ENCODE results near the gene JCHAIN. TPM values are rescaled to one million over a fixed set of nuclear protein-coding genes. Genes with fewer than 3 reads are reported as not detected.

Gene JCHAIN
- total and polyA plus RNA-seq, 2 of the 8 experiments (the other 6 are each of a cell fraction or from before 2014, with no cell fraction given), result not detected

- H3K4me2 ChIP-seq (ENCODE audit: insufficient read depth in 1 of 2, low read depth in 2 of 2, low read length in 2 of 2), result no peak overlapping the region
- H2BK12ac ChIP-seq (ENCODE audit: low read depth, low read length), result no peak overlapping the region
- no peak overlapping the region for H3K9ac ChIP-seq (replicated peaks in 1 of 4; ENCODE audit: extremely low read depth in 1 of 4, low read depth in 3 of 4, low read length in 3 of 4)
- H3K4me3 ChIP-seq (ENCODE audit: extremely low read depth in 1 of 4, insufficient read depth in 2 of 4, low read depth in 3 of 4, low read length in 4 of 4), result no peak overlapping the region
- H3K27ac ChIP-seq (ENCODE audit: low read depth, low read length), result no peak overlapping the region
- FAIRE-seq (no peak), DNase-seq (ENCODE audit: low read depth in 1 of 2, low spot score in 2 of 2) (no peak)
- no peaks in the 10 kb centered on the region for H4K20me1 ChIP-seq (replicated peaks in 1 of 2; ENCODE audit: control insufficient read depth in 1 of 2, insufficient read depth in 2 of 2, low read length in 2 of 2)
- no peaks in the 10 kb centered on the region for H3K27me3 ChIP-seq (replicated peaks in 1 of 4; ENCODE audit: control insufficient read depth in 3 of 4, extremely low read depth in 1 of 4, insufficient read depth in 3 of 4, low read length in 3 of 4)
- H4K5ac ChIP-seq (ENCODE audit: insufficient read length, low read depth, low read length), result no peak overlapping the region
- H4K91ac ChIP-seq (replicated peaks; ENCODE audit: insufficient read length, low read length), result no peak overlapping the region
- no peak overlapping the region for H3K23ac ChIP-seq (ENCODE audit: insufficient read length)
- ChIA-PET POLR2A (ENCODE audit: partially characterized antibody) (no interaction called here), CTCF (ENCODE audit: partially characterized antibody) (no interaction called here)
- no peaks in the 10 kb centered on the region for H3K79me2 ChIP-seq (ENCODE audit: control insufficient read depth in 1 of 2, insufficient read depth in 2 of 2, low read length in 2 of 2)
- no peak overlapping the region for H3K4ac ChIP-seq (replicated peaks; ENCODE audit: insufficient read length, low read depth, low read length)
- H2BK120ac ChIP-seq (replicated peaks; ENCODE audit: low read depth, low read length), result no peak overlapping the region
- 90% methylated on average over 3 of the region's 3 CpGs; no CpG with 5 or more reads in 1 of the 2 experiments for WGBS, 2 experiments (ENCODE audit: extremely low coverage in 1 of 2, insufficient coverage in 1 of 2, insufficient read length in 1 of 2, insufficient replicate concordance in 2 of 2, low coverage in 1 of 2, low lambda C conversion rate in 2 of 2, missing lambda C conversion rate in 1 of 2)
- H2BK20ac ChIP-seq (ENCODE audit: low read length), result no peak overlapping the region
- no peak overlapping the region for H4K8ac ChIP-seq (ENCODE audit: extremely low read depth, insufficient read depth, low read length)
- H3K36me3 ChIP-seq (ENCODE audit: control insufficient read depth in 2 of 4, insufficient read depth in 4 of 4, low read length in 3 of 4), result no peaks in the 10 kb centered on the region
- H3K14ac ChIP-seq (ENCODE audit: insufficient read length), result no peak overlapping the region
- no peaks in the 10 kb centered on the region for H3K23me2 ChIP-seq (ENCODE audit: low read depth, low read length)
- no peak overlapping the region for H3K18ac ChIP-seq (ENCODE audit: extremely low read depth, low read length)
- no peak overlapping the region for H2BK5ac ChIP-seq (ENCODE audit: low read depth, low read length)
- H3K4me1 ChIP-seq (replicated peaks in 1 of 4; ENCODE audit: control insufficient read depth in 3 of 4, insufficient read depth in 4 of 4, low read length in 3 of 4), result no peaks in the 10 kb centered on the region
- no peak overlapping the region for H2AK5ac ChIP-seq (ENCODE audit: low read depth, low read length)
- H3K79me1 ChIP-seq (ENCODE audit: low read depth, low read length), result no peaks in the 10 kb centered on the region
- no peak overlapping the region for H2AFZ ChIP-seq (ENCODE audit: low read length)
- H3K56ac ChIP-seq (replicated peaks; ENCODE audit: insufficient read length, low read depth, low read length), result no peak overlapping the region
- no peak overlapping the region for H2BK15ac ChIP-seq (ENCODE audit: low read length)
- no peaks in the 10 kb centered on the region for H3K9me3 ChIP-seq (ENCODE audit: insufficient read depth in 2 of 2, low read depth in 1 of 2, low read length in 1 of 2)
- TF ChIP-seq BRCA1 (IDR thresholded peaks at IDR 0.05; ENCODE audit: low read depth, low read length) (no peak), RFX5 (IDR thresholded peaks at IDR 0.05; ENCODE audit: borderline replicate concordance, low read depth, low read length) (no peak), HDAC2 (IDR thresholded peaks at IDR 0.05; ENCODE audit: borderline replicate concordance in 1 of 2, low read depth in 2 of 2, low read length in 2 of 2) (no peak), HDAC6 (IDR thresholded peaks at IDR 0.05; ENCODE audit: low read depth, low read length) (no peak), SIRT6 (IDR thresholded peaks at IDR 0.05; ENCODE audit: low read length) (no peak), KDM1A (IDR thresholded peaks at IDR 0.05; ENCODE audit: borderline replicate concordance, low read length) (no peak), JUN (IDR thresholded peaks at IDR 0.05; ENCODE audit: low read depth, low read length) (no peak), CBX5 (IDR thresholded peaks at IDR 0.05; ENCODE audit: low read depth, low read length) (no peak), RXRA (IDR thresholded peaks at IDR 0.05; ENCODE audit: insufficient read depth, low read depth, low read length) (no peak), SUZ12 (IDR thresholded peaks at IDR 0.05; ENCODE audit: low read length) (no peak)
These were observed 43.0 kb downstream of the JCHAIN start for GRCh38 chr4:70623323-70623722.

Measured in H1 (cell line).